GM19193 (cell line): ENCODE measurements around the gene CCT6A.

Experiments
- POLR2A ChIP-seq: IDR thresholded peaks from 4 replicates; pipeline ENCODE4 v1.6.1; 2011; ENCODE audit not compliant: insufficient read depth, insufficient read length; ENCODE audit errors: extremely low read depth

CCT6A gene, protein sequence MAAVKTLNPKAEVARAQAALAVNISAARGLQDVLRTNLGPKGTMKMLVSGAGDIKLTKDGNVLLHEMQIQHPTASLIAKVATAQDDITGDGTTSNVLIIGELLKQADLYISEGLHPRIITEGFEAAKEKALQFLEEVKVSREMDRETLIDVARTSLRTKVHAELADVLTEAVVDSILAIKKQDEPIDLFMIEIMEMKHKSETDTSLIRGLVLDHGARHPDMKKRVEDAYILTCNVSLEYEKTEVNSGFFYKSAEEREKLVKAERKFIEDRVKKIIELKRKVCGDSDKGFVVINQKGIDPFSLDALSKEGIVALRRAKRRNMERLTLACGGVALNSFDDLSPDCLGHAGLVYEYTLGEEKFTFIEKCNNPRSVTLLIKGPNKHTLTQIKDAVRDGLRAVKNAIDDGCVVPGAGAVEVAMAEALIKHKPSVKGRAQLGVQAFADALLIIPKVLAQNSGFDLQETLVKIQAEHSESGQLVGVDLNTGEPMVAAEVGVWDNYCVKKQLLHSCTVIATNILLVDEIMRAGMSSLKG

DNA sequence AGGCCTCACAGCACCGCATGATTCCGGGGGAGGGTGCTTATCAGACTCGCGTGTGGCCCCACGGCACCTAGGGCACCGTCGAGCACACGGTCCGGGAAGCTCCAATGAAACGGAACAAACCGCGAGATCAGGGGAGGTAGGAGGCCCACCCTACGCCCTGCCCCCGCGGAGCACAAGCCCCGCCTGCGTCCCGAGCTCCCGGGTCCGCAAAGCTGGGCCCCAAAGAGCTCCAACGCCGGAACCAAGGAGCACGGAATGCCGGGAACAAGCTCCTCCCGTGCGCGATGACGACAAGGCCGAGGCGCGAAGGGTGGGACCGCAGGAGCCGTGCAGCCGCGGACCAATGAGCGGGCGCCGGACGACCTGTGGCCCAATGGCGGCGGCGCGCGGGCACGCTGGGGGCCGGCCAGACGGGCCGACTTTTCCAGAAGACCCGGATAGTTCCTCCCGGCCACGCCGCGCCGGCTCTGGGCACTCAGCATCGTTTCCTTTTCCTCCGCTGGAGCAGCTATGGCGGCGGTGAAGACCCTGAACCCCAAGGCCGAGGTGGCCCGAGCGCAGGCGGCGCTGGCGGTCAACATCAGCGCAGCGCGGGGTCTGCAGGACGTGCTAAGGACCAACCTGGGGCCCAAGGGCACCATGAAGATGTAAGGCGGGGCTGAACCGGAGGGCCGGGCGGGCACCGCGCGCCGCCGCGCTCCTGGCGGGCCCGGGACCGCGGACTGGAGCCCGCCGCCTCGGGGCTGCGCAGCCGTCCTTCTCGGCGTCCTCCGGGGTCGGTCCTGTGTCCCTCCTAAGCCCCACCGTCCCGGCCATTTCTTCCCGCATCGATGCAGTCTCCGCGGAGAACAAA, at the start of gene CCT6A, which contains the start of gene PSPH:
CCT6A (plus strand) TSS at position 427 of the 853 bp plus-strand sequence; CDS start at position 511, 84 bp downstream.
PSPH (minus strand) TSS at position 106 of the 853 bp plus-strand sequence. CDS start 30,232 bp downstream, outside the sequence.
- TF ChIP-seq POLR2A = peak; percentile 86

DNA sequence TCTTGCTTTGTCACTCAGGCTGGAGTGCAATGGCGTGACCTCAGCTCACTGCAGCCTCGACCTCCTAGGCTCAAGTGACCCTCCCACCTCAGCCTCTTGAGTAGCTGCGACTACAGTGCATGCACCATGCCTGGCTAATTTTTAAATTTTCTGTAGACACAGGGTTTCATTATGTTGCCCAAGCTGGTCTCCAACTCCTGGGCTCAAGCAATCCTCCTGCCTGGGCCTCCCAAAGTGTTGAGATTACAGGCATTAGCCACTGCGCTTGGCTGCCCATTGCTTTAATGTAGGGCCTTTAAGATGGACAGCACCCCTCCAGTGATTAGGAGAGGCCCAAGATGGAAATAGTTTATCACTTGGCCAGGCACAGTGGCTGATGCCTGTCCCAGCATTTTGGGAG, 47.8 kb upstream of the CCT6A start:
- no peak for TF ChIP-seq POLR2A

DNA sequence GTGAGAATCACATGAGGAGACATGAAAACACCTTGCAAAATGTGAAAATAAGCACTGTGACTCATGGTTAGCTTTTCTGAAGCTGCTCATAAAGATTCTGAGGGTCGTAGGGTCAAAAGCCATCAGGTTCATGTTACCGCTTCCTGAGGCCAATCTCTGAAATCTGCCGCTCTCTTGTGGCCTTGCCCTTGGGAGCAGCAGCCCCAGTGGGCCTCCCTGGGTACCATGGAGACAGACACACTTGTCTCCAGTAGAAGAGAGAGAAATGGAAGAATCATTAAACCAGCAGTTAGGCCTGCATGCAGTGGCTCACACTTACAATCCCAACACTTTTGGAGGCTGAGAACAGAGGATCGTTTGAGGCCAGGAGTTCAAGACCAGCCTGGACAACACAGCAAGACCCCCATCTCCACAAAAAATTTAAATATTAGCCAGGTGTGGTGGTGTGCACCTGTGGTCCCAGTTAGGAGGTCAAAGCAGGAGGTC, 44.4 kb upstream of the CCT6A start:
- TF ChIP-seq POLR2A = no peak

DNA sequence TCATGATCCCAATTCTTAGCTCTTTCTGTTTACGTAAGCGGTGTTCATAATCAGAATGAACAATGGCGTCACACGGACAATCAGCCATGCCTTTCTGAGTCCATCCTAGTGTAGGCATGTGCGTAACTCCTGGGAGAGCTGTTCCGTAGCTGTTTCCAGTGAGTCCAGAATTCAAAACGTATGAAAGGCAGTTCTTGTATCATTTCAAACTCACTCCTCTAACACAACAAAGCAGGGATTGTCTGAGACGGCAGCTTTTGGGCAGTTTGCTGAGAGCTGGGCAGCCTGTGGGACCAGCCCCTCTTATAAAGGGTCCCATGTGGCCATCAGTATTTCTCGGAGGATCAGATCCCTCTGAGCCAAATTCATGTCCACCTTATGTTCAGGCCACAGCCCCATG, 43.7 kb upstream of the CCT6A start:
- TF ChIP-seq POLR2A = no peak

DNA sequence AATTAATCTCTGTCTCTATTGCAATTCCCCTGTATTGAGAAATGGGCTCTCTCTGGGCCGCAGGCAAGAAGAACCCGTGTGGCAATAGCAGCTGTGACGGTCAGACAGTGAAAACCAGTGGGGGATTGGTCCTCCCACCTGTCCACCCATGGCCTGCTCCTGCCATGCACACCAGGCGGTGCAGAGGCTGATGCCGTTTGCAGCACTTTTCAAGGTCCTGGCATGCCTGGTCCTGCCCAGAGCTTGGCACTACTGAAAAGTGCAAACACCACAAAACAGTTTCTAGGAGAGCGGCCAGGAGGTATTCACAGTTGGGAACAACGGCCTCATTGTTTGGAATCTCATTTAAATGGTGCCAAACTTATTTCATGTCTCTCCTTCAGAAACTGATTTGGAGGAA, 41.9 kb upstream of the CCT6A start:
- TF ChIP-seq POLR2A = no peak

DNA sequence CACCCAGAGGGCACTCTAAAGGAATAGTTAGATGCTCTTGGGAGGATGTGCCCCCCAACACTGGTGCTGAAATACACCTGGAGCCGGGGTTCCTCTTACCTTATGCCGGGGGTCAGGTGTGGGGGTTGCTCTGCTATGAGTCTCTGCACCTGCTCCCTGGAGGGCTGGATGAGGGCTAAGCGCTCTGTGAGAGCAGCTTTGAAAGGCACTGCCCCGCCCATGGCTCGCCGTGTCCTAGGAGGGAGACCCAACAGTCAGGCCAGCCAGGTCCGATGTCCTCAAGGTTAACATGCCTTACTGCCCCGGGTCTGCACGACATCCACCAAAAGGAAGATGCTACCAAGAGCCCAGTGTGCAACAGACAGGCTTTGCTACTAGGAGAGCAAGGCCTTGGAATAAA, 32.1 kb upstream of the CCT6A start:
- no peak for TF ChIP-seq POLR2A

- no peak for TF ChIP-seq POLR2A
These were observed 28.1 kb upstream of the CCT6A start for GRCh38 chr7:56023500-56023899.

GRCh38 chr7:56026538-56026937, 25.0 kb upstream of the CCT6A start:
- no peak for TF ChIP-seq POLR2A

- no peak for TF ChIP-seq POLR2A
These were observed 22.5 kb upstream of the CCT6A start for GRCh38 chr7:56028942-56029630.

DNA sequence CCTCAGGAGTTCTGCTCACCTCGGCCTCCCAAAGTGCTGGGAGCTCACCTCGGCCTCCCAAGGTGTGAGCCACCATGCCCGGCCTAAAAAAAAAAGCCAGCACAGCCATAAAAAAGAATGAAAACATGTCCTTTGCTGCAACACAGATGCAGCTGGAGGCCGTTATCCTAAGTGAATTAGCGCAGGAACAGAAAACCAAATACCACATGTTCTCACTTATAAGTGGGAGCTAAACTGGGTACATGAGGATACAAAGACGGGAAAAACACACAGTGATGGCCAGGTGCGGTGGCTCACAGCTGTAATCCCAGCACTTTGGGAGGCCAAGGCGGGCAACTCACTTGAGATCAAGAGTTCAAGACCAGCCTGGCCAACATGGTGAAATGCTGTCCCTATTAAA, 21.2 kb upstream of the CCT6A start:
- TF ChIP-seq POLR2A = no peak

- TF ChIP-seq POLR2A = peak; percentile 52
These were observed 17.7 kb upstream of the CCT6A start for GRCh38 chr7:56033671-56034432.

DNA sequence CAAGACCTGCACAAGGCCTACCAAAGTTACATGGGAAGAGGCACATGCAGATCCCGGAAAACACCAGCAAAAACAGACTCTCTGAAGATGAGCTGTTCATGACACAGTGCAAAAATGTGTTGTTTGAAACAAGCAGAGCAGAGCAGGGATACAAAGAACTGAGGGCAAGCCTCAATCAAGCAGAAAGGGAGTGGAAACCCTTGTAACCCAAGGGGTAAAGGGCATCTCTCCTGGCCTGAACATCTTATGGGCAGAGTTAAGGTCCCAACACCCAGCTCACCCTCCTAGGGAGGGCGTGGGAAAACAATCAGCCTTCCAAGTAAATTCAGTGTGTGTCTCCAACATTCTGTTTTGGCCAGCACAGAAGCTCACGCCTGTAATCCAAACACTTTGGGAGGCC, 10.8 kb upstream of the CCT6A start:
- TF ChIP-seq POLR2A = no peak

- no peak for TF ChIP-seq POLR2A
These were observed 4.7 kb upstream of the CCT6A start for GRCh38 chr7:56046721-56047445.
